ENCODE measurements around the gene SLC6A1.

The SLC6A1 gene

GRCh38 chr3:11047500-11047899 lies 55.0 kb downstream of the SLC6A1 start:
- TF ChIP-seq CTCF (conservative IDR thresholded peaks at IDR 0.05; ENCODE audit: control insufficient read depth, insufficient read depth, low read depth, low read length) = no peak
- no peak for DNase-seq (ENCODE audit: low read depth)
- no peak overlapping the region for H3K4me3 ChIP-seq (ENCODE audit: control insufficient read depth, low read depth, low read length)

- no peak for TF ChIP-seq CTCF (conservative IDR thresholded peaks at IDR 0.05; ENCODE audit: control insufficient read depth, insufficient read depth, low read depth, low read length)
- no peak overlapping the region for H3K4me3 ChIP-seq (ENCODE audit: control insufficient read depth, low read depth, low read length)
- DNase-seq (ENCODE audit: low read depth) = no peak
These were observed 58.2 kb downstream of the SLC6A1 start for GRCh38 chr3:11050666-11051323.

- peak; percentile 3 for DNase-seq (ENCODE audit: low read depth)
- no peak for TF ChIP-seq CTCF (conservative IDR thresholded peaks at IDR 0.05; ENCODE audit: control insufficient read depth, insufficient read depth, low read depth, low read length)
- no peak overlapping the region for H3K4me3 ChIP-seq (ENCODE audit: control insufficient read depth, low read depth, low read length)
These were observed 61.5 kb downstream of the SLC6A1 start for GRCh38 chr3:11053926-11054503.

- TF ChIP-seq CTCF (conservative IDR thresholded peaks at IDR 0.05; ENCODE audit: control insufficient read depth, insufficient read depth, low read depth, low read length) = no peak
- DNase-seq (ENCODE audit: low read depth) = no peak
- no peak overlapping the region for H3K4me3 ChIP-seq (ENCODE audit: control insufficient read depth, low read depth, low read length)
These were observed 62.3 kb downstream of the SLC6A1 start for GRCh38 chr3:11054739-11055438.

- no peak for TF ChIP-seq CTCF (conservative IDR thresholded peaks at IDR 0.05; ENCODE audit: control insufficient read depth, insufficient read depth, low read depth, low read length)
- H3K4me3 ChIP-seq (ENCODE audit: control insufficient read depth, low read depth, low read length) = no peak overlapping the region
- DNase-seq (ENCODE audit: low read depth) = no peak
These were observed 62.9 kb downstream of the SLC6A1 start for GRCh38 chr3:11055496-11055895.

GRCh38 chr3:11056531-11057050 lies 64.0 kb downstream of the SLC6A1 start:
- DNase-seq (ENCODE audit: low read depth) = no peak
- TF ChIP-seq CTCF (conservative IDR thresholded peaks at IDR 0.05; ENCODE audit: control insufficient read depth, insufficient read depth, low read depth, low read length) = no peak
- H3K4me3 ChIP-seq (ENCODE audit: control insufficient read depth, low read depth, low read length) = no peak overlapping the region

Data from fibroblast of mammary gland (primary cell).